ENCODE measurements around the gene FARP2.

The FARP2 gene

GRCh38 chr2:241473399-241473798 is 117.3 kb downstream of the FARP2 start:
- no peak for DNase-seq (ENCODE audit: low spot score)
- no peak for TF ChIP-seq CTCF (IDR thresholded peaks at IDR 0.05; ENCODE audit: extremely low read depth, insufficient read depth, missing control alignments)
- in situ Hi-C loops (cut with MboI; ENCODE audit: low pct_unique_long_range_greater_than_20kb, low sequenced_read_pairs, unreplicated experiment): no loop called here

DNA sequence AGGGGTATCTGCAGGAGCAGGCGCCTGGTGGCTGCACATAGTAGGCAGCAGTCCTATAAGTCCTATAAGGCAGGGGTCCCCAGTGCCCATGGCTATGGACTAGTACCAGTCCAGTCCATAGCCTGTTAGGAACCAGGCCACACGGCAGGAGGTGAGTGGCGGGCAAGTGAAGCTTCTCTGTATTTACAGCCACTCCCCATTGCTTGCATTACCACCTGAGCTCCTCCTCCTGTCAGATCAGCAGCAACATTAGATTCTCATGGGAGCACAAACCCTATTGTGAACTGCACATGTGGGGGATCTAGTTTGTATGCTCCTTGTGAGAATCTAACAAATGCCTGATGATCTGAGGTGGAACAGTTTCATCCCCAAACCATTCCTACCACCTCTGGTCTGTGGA is 119.2 kb downstream of the FARP2 start:
- in situ Hi-C loops (cut with MboI; ENCODE audit: low pct_unique_long_range_greater_than_20kb, low sequenced_read_pairs, unreplicated experiment): no loop called here
- DNase-seq (ENCODE audit: low spot score): no peak
- no peak for TF ChIP-seq CTCF (IDR thresholded peaks at IDR 0.05; ENCODE audit: extremely low read depth, insufficient read depth, missing control alignments)

DNA sequence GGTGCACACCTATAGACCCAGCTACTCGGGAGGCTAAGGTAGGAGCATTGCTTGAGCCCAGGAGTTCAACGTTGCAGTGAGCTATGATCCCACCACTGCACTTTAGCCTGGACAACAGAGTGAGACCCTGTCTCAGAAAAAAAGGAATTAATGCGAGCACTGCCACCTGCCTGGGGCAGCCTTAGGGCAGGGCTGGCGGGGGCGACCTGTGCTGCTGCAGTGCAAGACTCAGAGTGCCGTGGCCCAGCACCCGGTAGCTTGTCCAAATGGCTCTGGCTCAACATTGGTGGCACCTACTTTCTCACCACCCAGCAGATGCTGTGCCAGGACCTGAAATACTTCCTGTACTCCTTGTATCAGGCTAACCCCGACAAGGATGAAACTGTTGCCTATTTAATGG is 122.1 kb downstream of the FARP2 start:
- TF ChIP-seq CTCF (IDR thresholded peaks at IDR 0.05; ENCODE audit: extremely low read depth, insufficient read depth, missing control alignments): no peak
- in situ Hi-C loops (cut with MboI; ENCODE audit: low pct_unique_long_range_greater_than_20kb, low sequenced_read_pairs, unreplicated experiment): no loop called here
- DNase-seq (ENCODE audit: low spot score): no peak

DNA sequence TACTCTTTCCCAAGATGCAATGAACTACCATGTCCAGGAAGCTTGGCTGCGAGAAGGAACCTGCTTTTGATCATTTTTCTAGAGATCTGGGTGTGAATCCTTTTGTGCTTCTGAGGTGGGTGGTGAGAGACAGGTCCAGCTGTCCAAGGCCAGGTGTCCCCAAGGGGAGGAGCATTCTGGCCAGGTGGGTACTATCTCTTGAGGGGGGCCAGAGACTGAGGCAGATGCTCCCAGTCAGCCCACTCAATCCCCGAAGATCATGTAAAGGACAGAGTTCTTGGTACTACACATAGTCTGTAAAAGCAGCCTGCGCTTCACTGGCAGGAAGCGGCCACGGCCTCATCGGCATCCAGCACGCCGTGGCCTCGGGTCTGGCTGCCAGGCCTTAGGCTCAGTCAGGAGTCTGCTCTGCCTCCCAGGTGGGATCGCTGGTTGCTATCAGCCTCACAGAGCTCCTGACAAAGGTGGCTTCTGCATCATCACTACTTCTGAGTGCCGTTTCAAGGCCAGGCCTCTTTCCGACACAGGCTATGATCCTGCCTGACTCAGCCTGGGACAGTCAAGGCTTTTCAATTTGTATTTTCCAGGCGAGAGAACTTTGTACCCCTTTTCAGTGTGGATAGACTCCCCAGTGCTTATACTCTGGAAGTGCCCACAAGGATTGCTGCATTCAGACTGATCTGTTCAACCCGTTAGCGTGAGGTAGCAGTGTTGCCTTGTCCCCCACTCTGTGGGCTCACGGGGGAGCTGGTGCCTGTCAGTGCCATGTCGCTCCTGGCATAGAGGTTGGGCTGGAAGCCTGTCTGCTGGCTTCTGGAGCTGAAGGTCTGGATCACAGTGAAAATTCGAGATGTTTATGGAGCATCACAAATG is 123.2 kb downstream of the FARP2 start:
- TF ChIP-seq CTCF (IDR thresholded peaks at IDR 0.05; ENCODE audit: extremely low read depth, insufficient read depth, missing control alignments): no peak
- in situ Hi-C loops (cut with MboI; ENCODE audit: low pct_unique_long_range_greater_than_20kb, low sequenced_read_pairs, unreplicated experiment): no loop called here
- DNase-seq (ENCODE audit: low spot score): no peak

DNA sequence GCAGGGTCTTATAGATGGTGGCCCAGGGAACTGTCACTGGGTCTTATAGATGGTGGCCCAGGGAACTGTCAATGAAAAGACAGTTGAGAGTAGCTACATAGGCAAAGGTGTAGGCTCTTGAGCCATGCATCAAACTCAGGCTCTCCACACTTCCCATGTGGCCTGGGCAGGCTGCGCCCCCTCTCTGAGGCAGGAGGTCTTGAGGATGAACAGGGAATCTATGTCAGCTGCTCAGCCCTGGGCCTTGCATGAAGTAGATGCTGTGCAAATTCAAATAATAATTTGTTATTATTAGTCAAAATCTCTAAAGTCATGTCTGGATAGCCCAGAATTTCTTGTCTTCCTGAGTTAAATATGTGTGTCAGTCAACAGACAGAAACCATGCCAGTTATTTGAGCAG is 125.6 kb downstream of the FARP2 start:
- in situ Hi-C loops (cut with MboI; ENCODE audit: low pct_unique_long_range_greater_than_20kb, low sequenced_read_pairs, unreplicated experiment): no loop called here
- DNase-seq (ENCODE audit: low spot score): no peak
- TF ChIP-seq CTCF (IDR thresholded peaks at IDR 0.05; ENCODE audit: extremely low read depth, insufficient read depth, missing control alignments): peak; percentile 10

- in situ Hi-C loops (cut with MboI; ENCODE audit: low pct_unique_long_range_greater_than_20kb, low sequenced_read_pairs, unreplicated experiment): no loop called here
- no peak for DNase-seq (ENCODE audit: low spot score)
- no peak for TF ChIP-seq CTCF (IDR thresholded peaks at IDR 0.05; ENCODE audit: extremely low read depth, insufficient read depth, missing control alignments)
Measured at GRCh38 chr2:241482126-241482955, 126.3 kb downstream of the FARP2 start.
